ENCODE results near the gene LHFPL2. TPM values are rescaled to one million over a fixed set of nuclear protein-coding genes. Genes with fewer than 3 reads are reported as not detected.
"Not testable (repeated sequence)": the region's sequence is repeated elsewhere in the genome, so short reads cannot be mapped to it uniquely, and the experiment has no call there.

Gene LHFPL2
- total RNA-seq, 4 donors from 2014 or later: 10.3 to 11.6 (median 10.8) TPM

- no peaks in the 10 kb centered on the region for H3K27me3 ChIP-seq
- no peak for DNase-seq (ENCODE audit: low spot score in 2 of 2)
Observed at GRCh38 chr5:78467752-78468357, 180.7 kb downstream of the LHFPL2 start.

DNA sequence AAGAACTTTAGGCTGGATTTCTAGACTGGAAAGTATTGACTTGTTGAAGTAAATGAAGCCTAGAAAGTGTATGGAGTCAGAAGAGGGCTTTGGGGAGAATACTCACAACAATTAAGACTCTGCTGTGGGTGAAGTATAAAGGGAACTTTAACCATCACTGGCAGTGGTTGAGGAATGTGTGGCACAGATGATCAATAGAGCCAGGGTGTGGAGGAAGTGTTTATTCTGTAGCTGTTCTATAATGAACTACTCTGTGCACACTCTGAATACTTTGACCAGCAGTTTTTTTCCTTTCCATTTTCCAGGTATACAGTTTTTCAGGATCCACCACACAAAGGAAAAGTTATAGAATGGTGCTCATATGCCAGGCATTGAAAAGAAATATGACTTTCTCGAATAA is 181.4 kb downstream of the LHFPL2 start:
- Histone ChIP-seq H3K27ac (no peak overlapping the region), H3K4me1 (peaks cover 3% of the 10 kb centered on the region), H3K9me3 (no peaks in the 10 kb centered on the region), H3K27me3 (no peaks in the 10 kb centered on the region), H3K36me3 (peaks cover 10% of the 10 kb centered on the region), H3K4me3 (no peak overlapping the region)
- DNase-seq (ENCODE audit: low spot score in 2 of 2): no peak
- WGBS: 98% methylated on average over 1 of the region's 1 CpG
- TF ChIP-seq EP300 (IDR thresholded peaks at IDR 0.05) (no peak), POLR2AphosphoS5 (IDR thresholded peaks at IDR 0.05) (no peak), POLR2A (IDR thresholded peaks at IDR 0.05) (no peak), CTCF (IDR thresholded peaks at IDR 0.05) (no peak)

More at GRCh38 chr5:78467752-78468357, 180.7 kb downstream of the LHFPL2 start:
- WGBS: 11% methylated on average over 3 of the region's 3 CpGs
- H3K27ac ChIP-seq: no peak overlapping the region
- H3K4me1 ChIP-seq: peaks cover 3% of the 10 kb centered on the region
- TF ChIP-seq CTCF (IDR thresholded peaks at IDR 0.05): peak; percentile 60 to 62
- TF ChIP-seq POLR2AphosphoS5 (IDR thresholded peaks at IDR 0.05): no peak
- no peaks in the 10 kb centered on the region for H3K9me3 ChIP-seq
- H3K4me3 ChIP-seq: no peak overlapping the region
- H3K36me3 ChIP-seq: peaks cover 10% of the 10 kb centered on the region

- Histone ChIP-seq H3K27me3 (no peaks in the 10 kb centered on the region), H3K4me1 (no peaks in the 10 kb centered on the region), H3K4me3 (no peak overlapping the region), H3K27ac (no peak overlapping the region), H3K9me3 (no peaks in the 10 kb centered on the region), H3K36me3 (peaks cover 11% of the 10 kb centered on the region)
- TF ChIP-seq EP300 (IDR thresholded peaks at IDR 0.05) (no peak), CTCF (IDR thresholded peaks at IDR 0.05) (no peak), POLR2AphosphoS5 (IDR thresholded peaks at IDR 0.05) (no peak), POLR2A (IDR thresholded peaks at IDR 0.05) (no peak)
- 95% methylated on average over 2 of the region's 2 CpGs for WGBS
- no peak for DNase-seq (ENCODE audit: low spot score in 2 of 2)
Observed at GRCh38 chr5:78458843-78459242, 189.7 kb downstream of the LHFPL2 start.

DNA sequence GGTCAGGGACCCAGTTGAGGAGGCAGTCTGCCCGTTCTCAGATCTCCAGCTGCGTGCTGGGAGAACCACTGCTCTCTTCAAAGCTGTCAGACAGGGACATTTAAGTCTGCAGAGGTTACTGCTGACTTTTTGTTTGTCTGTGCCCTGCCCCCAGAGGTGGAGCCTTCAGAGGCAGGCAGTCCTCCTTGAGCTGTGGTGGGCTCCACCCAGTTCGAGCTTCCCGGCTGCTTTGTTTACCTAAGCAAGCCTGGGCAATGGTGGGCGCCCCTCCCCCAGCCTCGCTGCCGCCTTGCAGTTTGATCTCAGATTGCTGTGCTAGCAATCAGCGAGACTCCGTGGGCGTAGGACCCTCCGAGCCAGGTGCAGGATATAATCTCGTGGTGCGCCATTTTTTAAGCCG is 191.1 kb downstream of the LHFPL2 start:
- not testable (repeated sequence) for H3K9me3 ChIP-seq; H3K27me3 ChIP-seq; H3K27ac ChIP-seq; H3K4me3 ChIP-seq; DNase-seq (ENCODE audit: low spot score in 2 of 2); H3K4me1 ChIP-seq
- peaks cover 11% of the 10 kb centered on the region for H3K36me3 ChIP-seq
- WGBS: 86% methylated on average over 5 of the region's 14 CpGs

DNA sequence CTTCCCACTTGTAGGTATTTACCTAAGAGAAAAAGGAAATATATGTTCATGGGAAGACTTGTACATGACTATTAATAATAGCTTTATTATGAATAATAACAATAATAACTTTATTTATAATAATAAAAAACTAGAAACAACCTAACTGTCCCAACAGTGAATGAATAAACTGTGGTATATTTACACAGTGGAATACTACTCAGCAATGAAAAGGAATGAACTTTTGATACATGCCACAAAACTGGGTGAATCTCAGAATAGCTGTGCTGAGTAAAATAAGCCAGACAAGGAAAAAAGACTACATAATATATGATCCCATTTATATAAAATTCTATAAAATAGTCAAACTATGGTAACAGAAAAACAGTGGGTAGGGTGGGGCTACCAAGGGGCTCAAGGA is 199.5 kb downstream of the LHFPL2 start:
- TF ChIP-seq POLR2AphosphoS5 (IDR thresholded peaks at IDR 0.05): no peak
- TF ChIP-seq CTCF (IDR thresholded peaks at IDR 0.05): no peak
- no peak for TF ChIP-seq EP300 (IDR thresholded peaks at IDR 0.05)
- Histone ChIP-seq H3K27ac (no peak overlapping the region), H3K4me3 (no peak overlapping the region), H3K36me3 (peaks cover 13% of the 10 kb centered on the region), H3K27me3 (no peaks in the 10 kb centered on the region), H3K4me1 (no peaks in the 10 kb centered on the region), H3K9me3 (no peaks in the 10 kb centered on the region)
- DNase-seq (ENCODE audit: low spot score in 2 of 2): no peak

All from suprapubic skin (tissue), 4 donors.